Measurements from ENCODE around the gene RRP8. TPM values are rescaled to one million over a fixed set of nuclear protein-coding genes. Genes with fewer than 3 reads are reported as not detected.

RRP8 gene
- total RNA-seq (2014; rRNA removed; shearing (Covaris generic); ENCODE audit: low replicate concordance), result 17.5 and 31.2 TPM in 2 replicates

DNA sequence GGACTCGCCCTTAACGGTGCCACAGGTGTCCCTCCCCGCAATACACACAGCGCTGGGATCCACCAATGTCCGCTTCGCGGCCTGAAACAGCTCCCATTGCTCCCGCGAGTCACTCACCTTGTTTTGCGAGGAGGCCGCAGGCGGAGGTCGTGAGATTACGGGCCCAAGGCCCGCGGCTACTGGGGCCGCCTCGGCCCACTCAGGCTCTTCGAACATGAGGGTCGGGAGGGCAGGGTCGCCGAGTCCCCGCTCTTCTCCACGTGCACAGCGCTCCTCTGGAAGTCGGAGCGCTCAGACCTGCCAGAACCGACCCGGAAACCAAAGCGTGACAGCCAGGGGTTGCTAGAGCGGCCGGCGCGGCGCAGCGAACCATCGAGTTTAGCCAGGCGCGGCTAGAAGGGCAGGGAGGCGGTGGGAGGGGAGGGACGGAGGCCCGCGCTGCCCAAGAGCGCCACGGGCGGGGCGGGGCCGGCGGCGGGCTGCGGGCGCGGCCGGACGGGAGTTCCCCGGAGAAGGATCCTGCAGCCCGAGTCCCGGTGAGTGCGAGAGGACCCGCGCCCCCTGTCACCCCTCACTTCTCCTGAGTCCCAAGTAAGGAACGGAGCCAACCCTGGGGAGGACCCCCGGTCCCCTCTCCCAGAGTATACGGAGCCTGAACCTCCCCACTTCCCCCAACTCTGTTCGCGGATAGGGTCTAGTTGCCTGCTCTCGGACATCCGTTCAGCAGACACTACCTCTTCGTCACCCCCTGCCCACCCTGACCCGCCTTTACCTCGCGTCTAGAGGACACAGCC, at the start of gene RRP8, which contains the start of gene ILK:
RRP8 (minus strand) TSS at position 330 of the 794 bp plus-strand sequence; CDS start at position 216, 114 bp downstream.
ILK (plus strand) TSS at position 488 of the 794 bp plus-strand sequence. CDS start 498 bp downstream, outside the sequence.
- DNase-seq (ENCODE audit: low read depth), result peak; percentile 74

DNA sequence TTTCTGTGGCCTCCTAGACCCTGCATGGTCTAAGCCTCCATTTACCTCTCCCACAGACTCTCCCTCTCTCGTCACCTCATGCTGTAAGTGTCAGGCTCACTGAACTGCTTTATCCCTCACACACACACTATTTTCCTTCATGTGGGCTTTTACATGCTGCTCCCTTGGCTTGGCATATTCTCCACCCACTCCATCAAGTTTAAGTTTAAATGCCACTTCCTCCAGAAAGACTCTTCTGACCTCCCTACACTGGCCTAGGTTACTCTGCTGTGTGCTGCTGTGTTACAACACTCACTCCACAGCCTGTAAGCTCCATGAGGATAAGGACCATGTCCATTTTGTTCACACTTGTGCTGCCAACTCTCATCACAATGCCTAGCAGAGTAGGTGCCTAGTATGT, 49.7 kb upstream of the RRP8 start:
- in situ Hi-C loops (cut with HindIII; ENCODE audit: low pct_unique_long_range_greater_than_20kb, low sequenced_read_pairs), result no loop called here

More for the DNA sequence above, at the start of gene RRP8, which contains the start of gene ILK:
- in situ Hi-C loops (cut with HindIII; ENCODE audit: low pct_unique_long_range_greater_than_20kb, low sequenced_read_pairs), result no loop called here

DNA sequence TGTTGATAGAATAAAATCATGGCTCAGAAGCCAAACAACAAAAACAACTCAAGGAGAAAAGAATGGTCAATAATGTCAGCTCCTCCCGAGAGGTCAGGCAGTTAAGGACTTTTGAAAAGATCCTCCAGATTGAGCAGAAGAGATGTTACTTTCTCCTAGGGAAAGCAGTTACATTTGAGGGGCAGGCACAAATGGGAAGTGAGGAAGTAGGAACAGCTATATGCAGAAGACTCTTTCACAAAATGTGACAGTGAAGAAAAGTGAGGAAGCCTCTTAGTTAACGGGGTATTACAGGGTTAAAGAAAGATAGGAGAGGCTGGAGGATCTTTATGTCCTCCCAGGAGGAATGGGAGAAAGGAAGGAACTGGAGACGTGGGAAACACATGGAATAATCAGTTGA, 48.8 kb upstream of the RRP8 start:
- no peak for DNase-seq (ENCODE audit: low read depth)
- in situ Hi-C loops (cut with HindIII; ENCODE audit: low pct_unique_long_range_greater_than_20kb, low sequenced_read_pairs), result no loop called here

More for the DNA sequence above, 49.7 kb upstream of the RRP8 start:
- no peak for DNase-seq (ENCODE audit: low read depth)

DNA sequence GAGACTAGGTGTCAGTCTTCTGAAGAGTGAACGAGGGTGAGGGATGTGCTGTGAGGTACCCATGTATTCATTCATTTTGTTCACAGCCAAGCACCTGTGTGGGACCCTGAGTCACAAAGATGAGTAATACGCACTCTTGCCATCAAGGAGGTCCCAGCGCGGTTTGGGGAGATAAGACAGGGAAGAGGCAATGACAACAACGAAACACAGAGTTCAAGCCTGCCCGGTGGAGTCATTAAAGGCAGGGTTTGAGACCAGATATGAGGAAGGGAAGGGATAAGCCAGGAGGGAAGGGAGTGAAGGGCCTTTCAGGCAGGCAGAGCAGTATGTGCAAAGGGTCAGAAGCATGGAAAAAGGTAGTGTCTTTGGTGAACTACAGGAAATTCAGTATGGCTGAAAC, 47.6 kb upstream of the RRP8 start:
- DNase-seq (ENCODE audit: low read depth), result no peak
- in situ Hi-C loops (cut with HindIII; ENCODE audit: low pct_unique_long_range_greater_than_20kb, low sequenced_read_pairs), result no loop called here

DNA sequence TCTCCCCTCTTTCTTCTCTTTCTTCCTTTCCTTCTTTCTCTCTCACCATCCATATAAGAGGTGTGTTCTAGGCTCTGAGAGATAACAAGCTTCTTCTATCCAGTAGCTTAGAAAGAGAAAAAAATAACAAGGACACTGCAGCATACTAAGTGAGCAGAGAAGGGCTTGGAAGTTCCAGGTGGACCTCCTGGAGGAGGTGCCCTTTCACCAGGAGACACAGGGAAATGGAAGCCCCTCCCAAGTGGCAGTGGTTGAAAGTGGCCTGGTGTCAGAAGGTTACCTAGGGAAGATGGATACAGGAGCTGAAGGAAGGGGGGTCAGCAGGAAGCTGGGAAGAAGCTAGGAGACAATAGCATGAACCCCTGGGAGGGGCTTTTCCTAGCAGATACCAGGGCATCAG, 46.7 kb upstream of the RRP8 start:
- DNase-seq (ENCODE audit: low read depth), result no peak
- in situ Hi-C loops (cut with HindIII; ENCODE audit: low pct_unique_long_range_greater_than_20kb, low sequenced_read_pairs), result no loop called here

DNA sequence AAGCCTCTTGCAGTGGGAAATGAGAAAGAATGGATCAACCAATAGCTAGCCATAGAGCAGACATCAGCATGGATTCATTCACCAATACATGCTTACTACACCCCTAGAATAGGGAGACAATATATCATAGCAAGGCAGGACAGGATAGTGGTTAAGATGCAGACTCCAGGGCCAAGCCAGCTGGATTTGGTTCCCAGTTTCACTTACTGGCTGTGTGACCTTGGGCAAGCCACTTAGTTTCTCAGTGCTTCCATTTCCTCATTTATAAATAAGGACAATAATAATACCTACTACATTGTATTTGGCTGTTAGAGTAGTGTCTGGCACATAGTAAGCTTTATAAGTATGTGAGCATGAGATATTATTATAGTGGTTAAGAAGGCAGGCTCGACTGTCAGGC, 45.1 kb upstream of the RRP8 start:
- in situ Hi-C loops (cut with HindIII; ENCODE audit: low pct_unique_long_range_greater_than_20kb, low sequenced_read_pairs), result no loop called here
- no peak for DNase-seq (ENCODE audit: low read depth)

DNA sequence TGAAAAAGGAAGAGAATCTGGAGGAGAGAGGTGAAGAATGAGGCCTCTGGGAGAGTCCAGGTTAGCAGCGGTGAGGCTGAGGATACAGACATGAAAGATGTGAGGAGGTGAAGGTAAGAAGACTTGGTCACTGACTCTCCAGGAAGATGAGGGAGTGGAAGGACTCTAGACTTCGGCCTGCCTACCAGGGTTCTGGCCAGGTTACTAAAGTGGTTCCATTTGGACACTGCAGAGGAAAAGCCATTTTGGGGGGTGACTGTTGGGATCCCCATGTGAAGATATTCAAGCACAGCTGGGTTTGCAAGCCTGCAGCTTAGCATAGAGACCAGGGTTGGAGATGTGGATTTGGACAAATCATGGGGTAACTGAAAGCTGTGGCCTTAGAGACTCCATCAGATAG, 44.4 kb upstream of the RRP8 start:
- in situ Hi-C loops (cut with HindIII; ENCODE audit: low pct_unique_long_range_greater_than_20kb, low sequenced_read_pairs), result no loop called here
- DNase-seq (ENCODE audit: low read depth), result no peak

DNA sequence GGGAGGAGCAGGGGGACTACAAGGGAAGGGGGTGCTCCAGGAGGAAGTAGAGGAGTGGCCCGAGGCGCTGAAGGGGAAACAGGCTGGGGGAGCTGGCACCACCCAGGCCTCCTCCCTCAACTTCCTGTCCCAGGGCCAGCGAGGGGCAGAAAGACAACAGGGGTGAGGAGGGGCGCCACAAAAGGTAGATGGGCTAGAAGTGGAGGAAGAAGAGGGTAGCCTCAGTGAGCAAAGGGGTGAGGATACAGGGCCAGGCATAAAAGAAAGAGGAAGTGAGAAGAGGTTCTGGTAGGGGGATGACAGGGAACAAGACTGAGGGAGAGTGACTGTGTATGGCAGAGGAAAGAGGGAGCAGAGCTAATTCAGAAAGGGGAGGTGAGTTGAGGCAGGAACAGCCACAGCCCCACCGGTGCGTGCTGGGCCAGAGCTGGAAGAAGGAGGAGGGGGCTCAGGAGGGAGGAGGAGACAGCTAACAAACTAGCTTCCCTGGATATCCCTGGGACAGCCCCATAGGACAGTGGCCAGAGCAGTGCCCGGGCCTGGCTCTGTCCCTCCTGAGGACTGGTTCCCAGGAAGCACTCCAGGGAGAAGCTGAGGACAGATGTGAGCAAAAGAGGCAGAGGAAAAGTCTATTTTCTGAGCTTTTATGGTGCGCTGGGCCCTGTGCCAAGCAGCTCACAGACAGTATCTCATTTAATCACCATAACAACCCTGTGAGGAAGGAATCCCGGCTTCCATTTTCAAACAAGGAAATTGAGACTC, 43.7 kb upstream of the RRP8 start:
- DNase-seq (ENCODE audit: low read depth), result no peak
- in situ Hi-C loops (cut with HindIII; ENCODE audit: low pct_unique_long_range_greater_than_20kb, low sequenced_read_pairs), result no loop called here

DNA sequence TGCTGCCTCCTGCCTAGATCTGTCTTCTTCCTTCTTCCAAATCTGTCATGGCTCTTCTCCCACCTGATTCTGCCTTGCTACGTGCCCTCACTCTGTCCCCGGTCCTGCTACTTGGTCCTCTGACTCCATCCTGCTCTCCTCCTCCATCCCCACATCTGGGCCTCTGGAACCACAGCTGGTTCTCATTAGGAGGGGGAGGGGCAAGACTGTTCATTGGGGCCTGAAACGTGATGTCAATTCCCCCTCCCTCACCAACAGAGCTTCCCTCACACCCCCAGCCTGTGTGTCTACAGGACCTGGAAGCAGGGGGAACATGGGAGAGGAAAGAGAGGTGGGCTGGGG, 43.1 kb upstream of the RRP8 start:
- DNase-seq (ENCODE audit: low read depth), result no peak
- in situ Hi-C loops (cut with HindIII; ENCODE audit: low pct_unique_long_range_greater_than_20kb, low sequenced_read_pairs), result no loop called here

DNA sequence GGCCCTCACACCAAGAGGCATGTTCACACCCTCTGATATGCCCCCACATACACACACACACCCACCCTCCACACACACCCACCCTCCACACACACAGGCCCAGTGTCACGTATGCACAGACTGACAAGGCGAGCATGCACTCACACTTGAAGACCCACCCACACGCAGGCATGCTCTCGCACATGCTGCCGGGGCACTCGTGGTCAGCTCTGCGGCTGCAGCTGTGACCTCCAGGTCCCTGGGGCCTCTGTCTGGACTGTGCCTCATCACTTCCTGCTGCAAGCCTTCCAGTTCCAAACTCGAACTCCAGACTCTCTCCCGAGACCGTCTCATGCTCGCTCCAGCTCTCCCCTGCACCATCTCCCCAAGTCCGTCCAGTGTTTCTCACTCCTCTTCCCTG, 42.7 kb upstream of the RRP8 start:
- in situ Hi-C loops (cut with HindIII; ENCODE audit: low pct_unique_long_range_greater_than_20kb, low sequenced_read_pairs), result no loop called here
- no peak for DNase-seq (ENCODE audit: low read depth)

DNA sequence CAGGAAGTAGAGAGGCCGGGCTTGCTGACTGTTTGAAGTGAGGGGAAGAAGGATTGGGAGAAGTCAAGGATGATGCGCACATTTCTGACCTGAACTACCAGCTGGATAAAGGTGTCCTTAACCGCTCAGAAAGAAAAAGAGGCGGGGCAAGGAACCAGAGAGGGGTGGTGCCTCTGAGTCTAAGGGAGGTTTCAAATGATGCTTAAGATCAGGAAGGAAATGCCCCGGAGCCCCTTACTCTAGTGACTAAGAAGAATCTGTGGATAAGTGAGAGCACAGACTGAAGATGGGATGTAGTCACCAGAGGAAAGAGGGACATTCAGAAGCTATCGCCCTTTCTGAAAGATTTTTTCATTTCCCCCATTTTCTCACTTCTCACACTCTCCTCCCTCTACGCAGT, 39.5 kb upstream of the RRP8 start:
- no peak for DNase-seq (ENCODE audit: low read depth)
- in situ Hi-C loops (cut with HindIII; ENCODE audit: low pct_unique_long_range_greater_than_20kb, low sequenced_read_pairs), result no loop called here

DNA sequence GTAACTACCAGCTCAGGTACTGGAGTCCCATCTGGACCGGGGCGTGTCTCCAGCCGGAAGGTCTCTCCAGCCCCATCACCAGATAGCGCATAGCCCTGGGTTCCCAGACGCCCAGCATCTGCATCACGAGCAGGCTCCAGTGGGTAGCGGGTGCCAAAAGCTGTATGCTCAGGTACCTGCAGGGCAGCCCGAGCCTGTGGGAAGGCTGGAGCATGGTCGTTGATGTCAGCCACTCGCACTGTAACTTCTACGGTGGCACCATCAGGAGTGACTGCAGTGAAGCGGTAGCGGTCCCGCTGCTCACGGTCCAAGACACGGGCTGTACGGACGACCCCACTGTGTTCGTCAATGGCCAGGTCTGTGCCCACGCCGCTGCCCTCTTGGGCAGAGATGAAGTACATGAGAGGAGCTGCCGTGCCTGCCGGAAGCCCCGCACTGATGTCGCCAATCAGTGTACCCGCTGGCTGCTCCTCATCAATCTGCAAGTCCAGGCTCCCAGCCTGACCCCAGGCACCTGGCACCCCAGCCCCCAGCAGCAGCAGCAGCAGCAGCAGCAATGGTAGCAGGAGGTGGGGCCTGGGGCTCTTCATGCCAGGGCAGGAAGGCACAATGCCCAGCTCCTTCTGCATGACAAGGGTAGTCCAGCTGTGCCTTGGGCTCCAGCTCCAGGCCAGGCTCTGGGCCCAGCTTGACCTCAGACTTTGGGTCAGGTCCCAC, 37.7 kb upstream of the RRP8 start:
- no peak for DNase-seq (ENCODE audit: low read depth)
- in situ Hi-C loops (cut with HindIII; ENCODE audit: low pct_unique_long_range_greater_than_20kb, low sequenced_read_pairs), result no loop called here

DNA sequence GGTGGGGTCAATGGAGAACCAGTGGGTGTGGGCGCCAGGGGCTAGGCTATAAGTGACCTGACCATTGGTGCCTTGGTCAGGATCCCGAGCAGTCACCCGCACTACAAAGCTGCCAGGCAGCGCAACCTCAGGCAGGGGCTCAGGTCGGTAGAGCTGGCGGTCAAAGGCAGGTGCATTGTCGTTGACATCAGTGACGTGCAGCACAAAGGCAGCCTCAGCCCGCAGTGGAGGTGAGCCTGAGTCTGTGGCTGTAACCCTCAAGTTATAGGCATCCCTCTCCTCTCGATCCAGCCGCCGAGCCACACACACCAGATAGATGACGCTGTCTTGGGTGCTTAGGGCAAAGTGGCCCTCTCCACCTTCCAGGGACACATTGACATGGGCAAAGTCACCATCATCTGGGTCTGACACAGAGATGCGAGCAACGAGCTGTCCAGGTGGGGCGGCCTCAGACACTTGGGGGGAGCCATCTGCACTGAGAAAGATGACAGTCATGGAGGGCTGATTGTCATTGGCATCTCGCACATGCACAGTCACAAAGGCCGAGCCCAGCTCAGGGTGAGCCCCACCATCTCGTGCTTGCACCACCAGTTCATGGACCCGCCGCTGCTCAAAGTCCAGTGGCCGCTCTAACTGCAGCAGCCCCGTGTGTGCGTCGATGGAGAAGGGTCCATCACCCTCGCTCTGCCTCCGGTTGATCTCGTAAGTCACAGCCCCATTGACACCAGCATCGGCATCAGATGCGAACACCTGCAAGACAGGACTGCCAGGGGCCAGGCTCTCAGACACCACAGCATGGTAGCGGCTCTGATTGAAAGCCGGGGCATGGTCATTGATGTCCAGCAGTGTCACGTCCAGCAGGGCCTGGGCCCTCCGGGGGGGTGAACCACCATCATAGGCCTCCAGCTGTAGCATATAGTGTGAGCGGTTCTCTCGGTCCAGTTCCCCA, 36.9 kb upstream of the RRP8 start:
- DNase-seq (ENCODE audit: low read depth), result no peak
- in situ Hi-C loops (cut with HindIII; ENCODE audit: low pct_unique_long_range_greater_than_20kb, low sequenced_read_pairs), result no loop called here

DNA sequence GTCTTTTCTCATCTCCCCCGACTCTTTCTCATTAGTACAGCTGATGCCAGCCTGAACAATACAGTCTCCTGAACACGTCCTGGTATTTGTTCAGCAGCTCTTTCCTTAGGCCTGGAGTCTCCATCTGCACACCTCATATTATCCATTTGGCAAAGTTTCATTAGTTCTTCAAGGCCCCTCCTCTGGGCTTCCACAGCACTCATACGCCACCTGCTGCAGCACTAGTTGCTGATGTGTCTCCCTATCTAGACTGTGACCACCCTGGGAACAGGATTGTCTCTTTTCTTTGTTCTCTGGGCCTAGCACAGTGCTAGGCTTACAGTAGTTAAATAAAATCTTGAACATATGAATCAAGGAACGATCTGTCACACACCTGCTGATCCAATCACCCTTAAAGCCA, 35.0 kb upstream of the RRP8 start:
- in situ Hi-C loops (cut with HindIII; ENCODE audit: low pct_unique_long_range_greater_than_20kb, low sequenced_read_pairs), result no loop called here

DNA sequence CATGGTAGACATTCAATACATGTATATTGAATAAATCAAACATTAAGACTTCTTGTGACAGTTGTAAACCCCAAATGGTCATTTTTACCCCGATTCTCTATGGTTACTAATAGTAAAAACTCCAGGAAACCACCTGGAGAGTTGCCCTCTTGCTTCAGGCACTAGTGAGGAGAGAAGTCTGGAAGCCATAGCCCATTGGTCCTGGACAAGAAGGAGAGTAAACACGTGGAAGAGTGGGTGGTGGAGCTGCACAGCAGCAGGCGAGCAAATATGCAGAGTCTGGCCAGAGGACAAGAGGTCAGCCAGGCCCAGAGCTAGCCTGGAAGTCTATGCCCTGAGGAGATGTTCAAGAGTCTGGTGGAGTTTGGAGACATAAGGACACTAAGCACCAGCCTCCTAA, 34.5 kb upstream of the RRP8 start:
- in situ Hi-C loops (cut with HindIII; ENCODE audit: low pct_unique_long_range_greater_than_20kb, low sequenced_read_pairs), result no loop called here

More for the DNA sequence above, 35.0 kb upstream of the RRP8 start:
- no peak for DNase-seq (ENCODE audit: low read depth)

DNA sequence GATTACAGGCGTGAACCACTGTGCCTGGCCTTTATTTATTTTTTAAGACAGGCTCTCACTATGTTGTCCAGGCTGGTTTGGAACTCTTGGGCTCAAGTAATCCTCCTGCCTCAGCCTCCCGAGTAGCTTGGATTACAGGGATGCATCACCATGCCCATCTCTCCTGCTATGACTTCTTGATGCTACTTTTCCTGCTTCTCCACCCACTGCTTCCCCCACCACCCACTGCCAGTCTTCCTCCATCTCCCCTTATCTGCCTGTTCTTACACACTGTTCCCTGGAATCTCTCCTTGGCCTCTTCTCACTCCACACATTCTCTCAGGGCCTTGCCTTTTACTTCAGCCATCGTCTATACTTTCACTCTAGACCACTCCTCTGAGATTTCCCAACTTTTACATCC, 33.1 kb upstream of the RRP8 start:
- in situ Hi-C loops (cut with HindIII; ENCODE audit: low pct_unique_long_range_greater_than_20kb, low sequenced_read_pairs), result no loop called here
- DNase-seq (ENCODE audit: low read depth), result no peak

More for the DNA sequence above, 34.5 kb upstream of the RRP8 start:
- DNase-seq (ENCODE audit: low read depth), result no peak

DNA sequence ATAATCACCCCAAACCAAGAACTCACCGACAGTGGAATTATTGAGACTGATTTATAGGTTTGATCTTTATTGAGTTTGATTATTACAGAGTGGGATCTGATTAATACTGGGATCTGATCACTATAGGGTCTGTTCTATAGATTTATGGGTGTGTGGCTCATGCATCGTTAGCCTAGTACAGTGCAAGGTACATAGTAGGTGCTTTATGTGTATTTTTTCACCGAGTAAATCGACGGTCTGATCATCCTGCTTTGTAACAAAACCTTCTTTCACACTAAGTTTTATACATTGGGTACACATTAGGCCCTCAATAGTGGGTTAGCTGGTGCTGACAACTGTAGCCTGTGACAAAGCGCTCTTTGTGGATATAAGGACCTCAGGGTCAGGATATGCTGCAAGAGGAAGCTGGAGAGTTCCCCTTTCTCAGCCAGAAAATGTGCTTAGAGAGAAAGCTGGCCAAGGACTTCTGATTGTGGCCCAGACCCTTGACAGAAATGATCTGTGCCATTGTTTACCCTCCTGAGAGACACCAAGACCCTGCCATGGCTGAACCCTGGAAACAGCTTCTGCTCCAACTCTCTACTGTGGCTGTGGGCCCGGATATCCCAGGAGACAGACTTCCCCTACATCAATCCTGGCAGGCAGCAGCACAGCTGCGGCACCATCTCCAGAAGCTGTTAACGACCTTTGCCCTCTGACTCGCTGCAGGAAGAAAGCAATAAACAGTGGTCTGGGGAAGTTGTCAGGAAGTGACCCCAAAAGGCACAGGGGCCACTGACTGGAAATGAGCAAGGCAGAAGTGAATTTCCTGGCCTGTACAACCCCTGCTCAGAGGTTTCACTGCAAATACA, 31.9 kb upstream of the RRP8 start:
- in situ Hi-C loops (cut with HindIII; ENCODE audit: low pct_unique_long_range_greater_than_20kb, low sequenced_read_pairs), result no loop called here
- no peak for DNase-seq (ENCODE audit: low read depth)
